Activated T-helper 1 cell treated with anti-CD3 and anti-CD28 coated beads, Interleukin-2, amount 50 U/mL, for 16 hours (primary cell): Measurements from ENCODE around the gene ZNF446.

ENCODE experiments used
- DNase-seq, 2 donors: peaks; one replicate each; pipeline ENCODE4 v3.0.0-alpha.2; 2020; ENCODE audit warnings: low read depth in 1 of 2, low spot score in 1 of 2

Gene ZNF446

DNA sequence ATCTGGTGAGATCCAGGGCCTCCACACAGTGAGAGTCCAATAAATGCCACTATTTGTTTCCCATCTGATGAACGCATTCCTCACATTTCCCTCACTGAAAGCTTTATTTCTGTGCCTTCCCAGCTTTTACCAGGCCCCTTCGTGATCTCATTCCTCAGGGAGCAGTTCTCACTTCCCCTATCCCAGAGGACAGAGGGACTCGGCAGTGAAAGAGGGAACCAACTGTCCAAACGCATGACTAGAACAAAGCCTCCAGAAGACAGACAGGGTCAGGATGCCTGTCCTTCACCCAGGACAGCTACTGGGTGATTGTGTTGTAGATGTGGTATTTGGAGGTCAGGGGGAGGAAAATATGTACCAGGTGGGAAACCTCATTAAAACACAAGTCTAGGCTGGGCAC, 45.5 kb downstream of the ZNF446 start:
- DNase-seq: no peak

DNA sequence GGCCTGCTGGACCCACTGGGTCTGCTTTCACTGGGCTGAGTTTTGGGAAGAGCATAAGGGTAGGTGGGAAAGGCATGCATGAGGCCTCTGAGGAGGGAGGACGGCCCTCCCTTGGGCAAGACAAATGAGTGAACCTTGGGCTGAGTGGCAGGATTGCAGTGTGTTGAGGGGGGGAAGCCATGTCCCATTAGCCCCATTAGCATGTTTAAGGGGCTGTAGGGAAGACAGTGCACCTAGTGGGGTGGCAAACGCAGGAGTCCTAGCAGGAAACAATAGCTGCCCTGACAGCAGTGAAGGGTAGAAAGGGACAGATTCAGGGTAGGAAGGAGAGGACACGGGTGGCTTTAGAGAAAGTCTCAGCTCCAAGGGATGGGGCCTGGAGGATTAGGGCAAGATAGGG, 46.6 kb downstream of the ZNF446 start:
- DNase-seq: no peak

DNA sequence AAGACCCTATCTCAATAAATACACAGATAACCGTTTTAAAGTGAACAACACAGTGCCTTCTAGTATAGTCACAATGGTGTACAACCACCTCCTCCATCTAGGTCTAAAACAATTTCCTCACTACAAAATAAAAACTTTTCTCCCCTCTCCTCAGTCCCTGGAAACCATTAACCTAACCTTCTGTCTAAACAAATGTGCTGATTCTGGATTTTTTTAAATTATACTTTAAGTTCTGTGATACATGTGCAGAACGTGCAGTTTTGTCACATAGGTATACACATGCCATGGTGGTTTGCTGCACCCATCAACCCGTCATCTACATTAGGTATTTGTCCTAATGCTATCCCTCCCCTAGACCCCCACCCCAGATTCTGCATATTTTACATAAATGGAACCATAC, 53.3 kb downstream of the ZNF446 start:
- DNase-seq: no peak
